Measurements from ENCODE around the gene DKK3. TPM values are rescaled to one million over a fixed set of nuclear protein-coding genes. Genes with fewer than 3 reads are reported as not detected.

DKK3 gene
- total and polyA plus RNA-seq, 2 experiments from 2014 or later, result 16.8 to 31.1 TPM

DNA sequence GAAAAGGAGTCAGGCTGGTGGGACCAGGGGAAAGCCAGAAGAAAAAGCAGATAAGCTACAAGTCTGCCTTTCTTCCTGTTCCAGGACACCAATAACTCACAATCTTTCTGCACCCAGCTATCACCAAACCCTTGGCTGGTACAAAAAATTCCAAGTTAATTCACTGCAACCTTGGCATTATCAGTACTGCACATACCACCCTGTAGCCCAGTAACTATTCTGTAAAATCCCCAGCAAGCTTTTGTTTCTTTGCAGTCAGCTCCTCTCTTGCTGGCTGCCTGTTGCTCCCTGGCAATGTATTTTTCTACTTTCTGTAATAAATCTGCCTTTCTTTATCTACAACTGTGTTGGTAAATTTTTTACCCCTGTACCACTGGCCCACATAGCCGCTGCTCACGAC, 20.7 kb upstream of the DKK3 start (continued):
- TF ChIP-seq, protein P1, sequence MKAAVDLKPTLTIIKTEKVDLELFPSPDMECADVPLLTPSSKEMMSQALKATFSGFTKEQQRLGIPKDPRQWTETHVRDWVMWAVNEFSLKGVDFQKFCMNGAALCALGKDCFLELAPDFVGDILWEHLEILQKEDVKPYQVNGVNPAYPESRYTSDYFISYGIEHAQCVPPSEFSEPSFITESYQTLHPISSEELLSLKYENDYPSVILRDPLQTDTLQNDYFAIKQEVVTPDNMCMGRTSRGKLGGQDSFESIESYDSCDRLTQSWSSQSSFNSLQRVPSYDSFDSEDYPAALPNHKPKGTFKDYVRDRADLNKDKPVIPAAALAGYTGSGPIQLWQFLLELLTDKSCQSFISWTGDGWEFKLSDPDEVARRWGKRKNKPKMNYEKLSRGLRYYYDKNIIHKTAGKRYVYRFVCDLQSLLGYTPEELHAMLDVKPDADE (IDR thresholded peaks at IDR 0.05), result no peak
- TF ChIP-seq, protein P2, sequence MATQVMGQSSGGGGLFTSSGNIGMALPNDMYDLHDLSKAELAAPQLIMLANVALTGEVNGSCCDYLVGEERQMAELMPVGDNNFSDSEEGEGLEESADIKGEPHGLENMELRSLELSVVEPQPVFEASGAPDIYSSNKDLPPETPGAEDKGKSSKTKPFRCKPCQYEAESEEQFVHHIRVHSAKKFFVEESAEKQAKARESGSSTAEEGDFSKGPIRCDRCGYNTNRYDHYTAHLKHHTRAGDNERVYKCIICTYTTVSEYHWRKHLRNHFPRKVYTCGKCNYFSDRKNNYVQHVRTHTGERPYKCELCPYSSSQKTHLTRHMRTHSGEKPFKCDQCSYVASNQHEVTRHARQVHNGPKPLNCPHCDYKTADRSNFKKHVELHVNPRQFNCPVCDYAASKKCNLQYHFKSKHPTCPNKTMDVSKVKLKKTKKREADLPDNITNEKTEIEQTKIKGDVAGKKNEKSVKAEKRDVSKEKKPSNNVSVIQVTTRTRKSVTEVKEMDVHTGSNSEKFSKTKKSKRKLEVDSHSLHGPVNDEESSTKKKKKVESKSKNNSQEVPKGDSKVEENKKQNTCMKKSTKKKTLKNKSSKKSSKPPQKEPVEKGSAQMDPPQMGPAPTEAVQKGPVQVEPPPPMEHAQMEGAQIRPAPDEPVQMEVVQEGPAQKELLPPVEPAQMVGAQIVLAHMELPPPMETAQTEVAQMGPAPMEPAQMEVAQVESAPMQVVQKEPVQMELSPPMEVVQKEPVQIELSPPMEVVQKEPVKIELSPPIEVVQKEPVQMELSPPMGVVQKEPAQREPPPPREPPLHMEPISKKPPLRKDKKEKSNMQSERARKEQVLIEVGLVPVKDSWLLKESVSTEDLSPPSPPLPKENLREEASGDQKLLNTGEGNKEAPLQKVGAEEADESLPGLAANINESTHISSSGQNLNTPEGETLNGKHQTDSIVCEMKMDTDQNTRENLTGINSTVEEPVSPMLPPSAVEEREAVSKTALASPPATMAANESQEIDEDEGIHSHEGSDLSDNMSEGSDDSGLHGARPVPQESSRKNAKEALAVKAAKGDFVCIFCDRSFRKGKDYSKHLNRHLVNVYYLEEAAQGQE (IDR thresholded peaks at IDR 0.05; ENCODE audit: unreplicated experiment), result no peak
- TF ChIP-seq EZH2 (IDR thresholded peaks at IDR 0.05; ENCODE audit: low read depth, unreplicated experiment), result no peak
- TF ChIP-seq POLR2AphosphoS5 (IDR thresholded peaks at IDR 0.05; ENCODE audit: low read depth), result no peak
- no peak for TF ChIP-seq NANOG (IDR thresholded peaks at IDR 0.05; ENCODE audit: borderline replicate concordance)

DNA sequence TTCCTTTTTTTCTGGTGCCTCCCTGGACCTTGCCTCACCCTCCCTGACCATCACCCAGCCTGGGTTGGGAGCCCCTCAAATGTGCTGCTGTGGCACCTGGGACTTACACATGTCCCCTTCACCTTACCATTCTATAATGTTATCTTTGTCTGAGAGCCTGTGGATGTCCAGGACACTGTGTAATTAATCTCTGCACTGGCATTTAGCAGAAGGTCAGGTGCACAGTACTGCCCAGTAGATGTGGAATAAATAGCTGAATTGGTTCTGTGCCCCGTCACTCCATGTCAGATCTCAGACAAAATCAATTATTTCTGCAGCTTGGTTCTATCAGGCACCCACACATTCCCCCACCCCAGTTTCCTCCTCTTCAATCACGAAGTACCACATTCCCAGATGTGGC, 19.9 kb upstream of the DKK3 start:
- Histone ChIP-seq H2AFZ (no peak overlapping the region), H4K20me1 (replicated peaks; ENCODE audit: insufficient read depth) (no peaks in the 10 kb centered on the region), H3K27me3 (ENCODE audit: insufficient read depth) (no peaks in the 10 kb centered on the region), H3K27ac (ENCODE audit: low read depth) (no peak overlapping the region), H3K4me2 (no peak overlapping the region), H3K79me2 (replicated peaks; ENCODE audit: insufficient read depth) (no peaks in the 10 kb centered on the region), H3F3A (replicated peaks; ENCODE audit: low read depth) (no peaks in the 10 kb centered on the region), H3K4me1 (ENCODE audit: insufficient read depth) (no peaks in the 10 kb centered on the region), H3K36me3 (ENCODE audit: insufficient read depth) (no peaks in the 10 kb centered on the region), H3K4me3 (no peak overlapping the region), H3K9me2 (ENCODE audit: insufficient read depth) (no peaks in the 10 kb centered on the region)
- DNase-seq (ENCODE audit: low spot score), result no peak
- no peak for ATAC-seq
- peaks cover 19% of the 10 kb centered on the region for H3K9me3 Mint-ChIP-seq
- H3K27ac Mint-ChIP-seq, result no peak overlapping the region
- peaks cover 2% of the 10 kb centered on the region for H3K27me3 Mint-ChIP-seq (ENCODE audit: insufficient read depth, low read depth, poor library complexity)
- H3K4me3 Mint-ChIP-seq, result no peak overlapping the region
- peaks cover 3% of the 10 kb centered on the region; the same call in 1 of the 3 replicates for H3K4me1 Mint-ChIP-seq
- peaks cover 10% of the 10 kb centered on the region for H3K36me3 Mint-ChIP-seq (ENCODE audit: low read depth)
- TF ChIP-seq POLR2AphosphoS5 (IDR thresholded peaks at IDR 0.05; ENCODE audit: low read depth) (no peak), ZNF114 (CRISPR knock-in tag; IDR thresholded peaks at IDR 0.05) (no peak), EZH2 (IDR thresholded peaks at IDR 0.05; ENCODE audit: low read depth, unreplicated experiment) (no peak), STAT1 (IDR thresholded peaks at IDR 0.05; ENCODE audit: unreplicated experiment) (no peak), JUNB (IDR thresholded peaks at IDR 0.05; ENCODE audit: unreplicated experiment) (no peak)
- TF ChIP-seq, protein P1 (IDR thresholded peaks at IDR 0.05), result no peak
- TF ChIP-seq, protein P2 (IDR thresholded peaks at IDR 0.05; ENCODE audit: unreplicated experiment), result no peak
- TF ChIP-seq, protein P3, sequence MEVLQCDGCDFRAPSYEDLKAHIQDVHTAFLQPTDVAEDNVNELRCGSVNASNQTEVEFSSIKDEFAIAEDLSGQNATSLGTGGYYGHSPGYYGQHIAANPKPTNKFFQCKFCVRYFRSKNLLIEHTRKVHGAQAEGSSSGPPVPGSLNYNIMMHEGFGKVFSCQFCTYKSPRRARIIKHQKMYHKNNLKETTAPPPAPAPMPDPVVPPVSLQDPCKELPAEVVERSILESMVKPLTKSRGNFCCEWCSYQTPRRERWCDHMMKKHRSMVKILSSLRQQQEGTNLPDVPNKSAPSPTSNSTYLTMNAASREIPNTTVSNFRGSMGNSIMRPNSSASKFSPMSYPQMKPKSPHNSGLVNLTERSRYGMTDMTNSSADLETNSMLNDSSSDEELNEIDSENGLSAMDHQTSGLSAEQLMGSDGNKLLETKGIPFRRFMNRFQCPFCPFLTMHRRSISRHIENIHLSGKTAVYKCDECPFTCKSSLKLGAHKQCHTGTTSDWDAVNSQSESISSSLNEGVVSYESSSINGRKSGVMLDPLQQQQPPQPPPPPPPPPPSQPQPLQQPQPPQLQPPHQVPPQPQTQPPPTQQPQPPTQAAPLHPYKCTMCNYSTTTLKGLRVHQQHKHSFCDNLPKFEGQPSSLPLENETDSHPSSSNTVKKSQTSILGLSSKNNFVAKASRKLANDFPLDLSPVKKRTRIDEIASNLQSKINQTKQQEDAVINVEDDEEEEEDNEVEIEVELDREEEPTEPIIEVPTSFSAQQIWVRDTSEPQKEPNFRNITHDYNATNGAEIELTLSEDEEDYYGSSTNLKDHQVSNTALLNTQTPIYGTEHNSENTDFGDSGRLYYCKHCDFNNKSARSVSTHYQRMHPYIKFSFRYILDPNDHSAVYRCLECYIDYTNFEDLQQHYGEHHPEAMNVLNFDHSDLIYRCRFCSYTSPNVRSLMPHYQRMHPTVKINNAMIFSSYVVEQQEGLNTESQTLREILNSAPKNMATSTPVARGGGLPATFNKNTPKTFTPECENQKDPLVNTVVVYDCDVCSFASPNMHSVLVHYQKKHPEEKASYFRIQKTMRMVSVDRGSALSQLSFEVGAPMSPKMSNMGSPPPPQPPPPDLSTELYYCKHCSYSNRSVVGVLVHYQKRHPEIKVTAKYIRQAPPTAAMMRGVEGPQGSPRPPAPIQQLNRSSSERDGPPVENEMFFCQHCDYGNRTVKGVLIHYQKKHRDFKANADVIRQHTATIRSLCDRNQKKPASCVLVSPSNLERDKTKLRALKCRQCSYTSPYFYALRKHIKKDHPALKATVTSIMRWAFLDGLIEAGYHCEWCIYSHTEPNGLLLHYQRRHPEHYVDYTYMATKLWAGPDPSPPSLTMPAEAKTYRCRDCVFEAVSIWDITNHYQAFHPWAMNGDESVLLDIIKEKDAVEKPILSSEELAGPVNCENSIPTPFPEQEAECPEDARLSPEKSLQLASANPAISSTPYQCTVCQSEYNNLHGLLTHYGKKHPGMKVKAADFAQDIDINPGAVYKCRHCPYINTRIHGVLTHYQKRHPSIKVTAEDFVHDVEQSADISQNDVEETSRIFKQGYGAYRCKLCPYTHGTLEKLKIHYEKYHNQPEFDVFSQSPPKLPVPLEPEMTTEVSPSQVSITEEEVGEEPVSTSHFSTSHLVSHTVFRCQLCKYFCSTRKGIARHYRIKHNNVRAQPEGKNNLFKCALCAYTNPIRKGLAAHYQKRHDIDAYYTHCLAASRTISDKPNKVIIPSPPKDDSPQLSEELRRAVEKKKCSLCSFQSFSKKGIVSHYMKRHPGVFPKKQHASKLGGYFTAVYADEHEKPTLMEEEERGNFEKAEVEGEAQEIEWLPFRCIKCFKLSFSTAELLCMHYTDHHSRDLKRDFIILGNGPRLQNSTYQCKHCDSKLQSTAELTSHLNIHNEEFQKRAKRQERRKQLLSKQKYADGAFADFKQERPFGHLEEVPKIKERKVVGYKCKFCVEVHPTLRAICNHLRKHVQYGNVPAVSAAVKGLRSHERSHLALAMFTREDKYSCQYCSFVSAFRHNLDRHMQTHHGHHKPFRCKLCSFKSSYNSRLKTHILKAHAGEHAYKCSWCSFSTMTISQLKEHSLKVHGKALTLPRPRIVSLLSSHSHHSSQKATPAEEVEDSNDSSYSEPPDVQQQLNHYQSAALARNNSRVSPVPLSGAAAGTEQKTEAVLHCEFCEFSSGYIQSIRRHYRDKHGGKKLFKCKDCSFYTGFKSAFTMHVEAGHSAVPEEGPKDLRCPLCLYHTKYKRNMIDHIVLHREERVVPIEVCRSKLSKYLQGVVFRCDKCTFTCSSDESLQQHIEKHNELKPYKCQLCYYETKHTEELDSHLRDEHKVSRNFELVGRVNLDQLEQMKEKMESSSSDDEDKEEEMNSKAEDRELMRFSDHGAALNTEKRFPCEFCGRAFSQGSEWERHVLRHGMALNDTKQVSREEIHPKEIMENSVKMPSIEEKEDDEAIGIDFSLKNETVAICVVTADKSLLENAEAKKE (CRISPR knock-in tag; IDR thresholded peaks at IDR 0.05), result no peak
